HG03432 (cell line): Measurements from ENCODE around the gene RALB.
A peak's percentile ranks its signal among the peaks of the same experiment; 100 is the strongest.

Source experiments
- ATAC-seq: cut with Tn5 transposase; IDR thresholded peaks from one replicate; pipeline ENCODE4 v1.9.1; 2021; ENCODE audit warnings: mild to moderate bottlenecking, moderate library complexity; ENCODE audit not compliant: unreplicated experiment

Gene RALB

DNA sequence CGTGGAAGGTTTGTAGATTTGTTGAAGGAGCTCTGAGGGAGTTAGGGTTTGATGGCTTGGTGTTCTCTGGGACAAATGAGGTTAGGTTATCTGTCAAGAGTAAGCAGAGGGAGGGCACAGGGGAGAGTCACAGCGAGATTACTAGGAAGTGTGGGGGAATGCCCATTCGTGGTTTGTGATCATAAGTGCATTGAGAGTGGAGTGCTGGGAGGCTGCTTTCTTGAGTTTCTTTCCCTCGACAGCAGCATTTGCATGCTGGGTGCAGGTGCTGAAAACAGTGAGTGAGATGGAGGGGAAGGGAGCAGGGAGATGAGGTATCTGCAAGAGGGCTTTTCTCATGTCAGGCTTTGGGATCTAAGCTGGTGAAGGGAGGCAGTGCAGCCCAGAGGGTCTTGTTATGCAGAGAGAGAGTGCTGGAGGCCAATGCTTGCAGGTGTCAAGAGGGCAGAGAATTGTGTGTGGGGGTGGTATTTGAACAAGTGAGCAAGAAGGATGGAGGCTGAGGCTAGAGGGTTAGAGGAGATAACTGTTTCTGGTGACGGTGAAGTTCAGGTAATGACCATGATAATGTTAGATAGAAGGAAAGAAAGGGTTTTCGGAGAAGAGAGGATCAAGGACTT lies 8.8 kb downstream of the RALB start:
- peak; percentile 88 for ATAC-seq

DNA sequence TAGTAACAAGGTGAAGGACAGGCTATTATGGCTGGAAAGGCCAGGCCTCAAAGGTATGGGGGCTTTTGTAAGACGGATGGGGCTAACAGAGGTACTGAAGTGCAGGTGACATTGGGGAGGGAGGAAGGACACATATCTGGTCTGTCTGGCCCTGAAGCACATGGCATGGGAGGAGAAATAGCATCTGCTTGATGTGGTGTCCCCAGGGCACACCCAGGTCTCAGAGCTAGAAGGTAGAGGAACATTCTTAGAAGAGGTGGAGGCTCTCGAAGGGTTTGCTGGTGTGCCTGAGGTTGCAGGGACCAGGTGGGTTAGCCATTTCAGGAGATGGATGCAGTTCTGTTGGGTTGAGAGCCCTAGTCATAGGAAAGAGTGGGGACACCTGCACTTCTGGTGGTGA lies 9.5 kb downstream of the RALB start:
- ATAC-seq, result no peak

DNA sequence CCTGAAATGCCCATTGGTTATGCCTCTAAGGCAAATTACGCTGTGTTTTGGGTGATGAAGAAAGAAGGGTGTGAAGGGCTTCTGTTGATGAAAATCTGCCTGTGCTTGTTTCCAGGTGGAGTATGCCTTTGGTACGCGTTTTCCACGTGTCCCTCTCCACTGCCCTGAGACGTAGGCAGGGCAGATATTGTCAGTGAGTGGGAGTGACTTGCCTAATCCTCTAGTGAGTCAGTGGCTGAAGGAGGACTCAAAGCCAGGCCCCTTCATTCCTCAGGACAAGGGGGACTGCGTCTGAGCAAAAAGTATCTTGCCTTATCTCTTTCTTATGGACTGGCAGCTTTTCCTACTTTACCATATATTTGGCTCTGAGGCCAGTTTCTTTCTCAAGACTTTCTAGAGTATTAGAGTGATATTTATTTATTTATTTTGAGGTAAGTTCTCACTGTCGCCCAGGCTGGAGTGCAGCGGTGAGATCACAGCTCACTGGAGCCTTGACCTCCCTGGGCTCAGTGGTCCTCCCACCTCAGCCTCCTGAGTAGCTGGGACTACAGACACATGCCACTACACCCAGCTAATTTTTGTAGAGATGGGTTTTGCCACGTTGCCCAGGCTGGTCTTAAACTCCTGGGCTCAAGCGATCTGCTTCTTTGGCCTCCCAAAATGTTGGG lies 10.2 kb downstream of the RALB start:
- no peak for ATAC-seq

DNA sequence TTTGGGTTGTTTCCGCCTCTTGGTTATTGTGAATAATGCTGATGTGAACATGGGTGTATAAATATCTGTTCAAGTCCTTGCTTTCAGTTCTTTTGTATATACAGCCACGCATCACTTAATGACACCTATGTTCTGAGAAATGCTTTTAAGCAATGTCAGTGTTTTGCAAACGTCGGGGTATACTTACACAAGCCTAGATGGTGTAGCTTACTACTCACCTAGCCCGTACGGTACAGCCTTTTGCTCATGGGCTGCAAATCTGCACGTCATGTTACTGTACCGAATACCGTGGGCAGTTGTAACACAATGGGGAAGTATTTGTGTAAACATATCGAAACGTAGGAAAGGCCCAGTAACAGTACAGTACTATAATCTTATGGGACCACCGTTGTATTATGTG lies 12.4 kb downstream of the RALB start:
- peak; percentile 51 for ATAC-seq

DNA sequence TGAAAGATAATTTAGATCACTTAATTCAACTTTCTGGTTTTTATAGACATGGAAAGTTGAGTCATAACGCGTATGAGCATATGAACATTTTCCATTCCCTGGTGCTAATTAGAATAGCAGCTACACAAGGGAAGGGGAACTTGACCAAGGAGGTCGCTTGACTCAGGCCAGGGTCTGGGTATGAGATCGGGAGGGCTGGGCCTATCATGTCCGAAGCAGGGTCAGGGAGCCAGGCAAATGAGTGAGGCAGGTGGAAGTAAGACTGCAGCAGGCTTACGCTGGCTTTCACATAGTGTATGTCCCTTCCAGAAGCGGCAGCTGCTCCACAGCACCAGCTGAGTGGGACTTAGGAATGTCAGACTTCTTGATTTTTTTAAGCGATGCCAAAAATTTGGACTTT lies 14.7 kb downstream of the RALB start:
- ATAC-seq, result no peak

DNA sequence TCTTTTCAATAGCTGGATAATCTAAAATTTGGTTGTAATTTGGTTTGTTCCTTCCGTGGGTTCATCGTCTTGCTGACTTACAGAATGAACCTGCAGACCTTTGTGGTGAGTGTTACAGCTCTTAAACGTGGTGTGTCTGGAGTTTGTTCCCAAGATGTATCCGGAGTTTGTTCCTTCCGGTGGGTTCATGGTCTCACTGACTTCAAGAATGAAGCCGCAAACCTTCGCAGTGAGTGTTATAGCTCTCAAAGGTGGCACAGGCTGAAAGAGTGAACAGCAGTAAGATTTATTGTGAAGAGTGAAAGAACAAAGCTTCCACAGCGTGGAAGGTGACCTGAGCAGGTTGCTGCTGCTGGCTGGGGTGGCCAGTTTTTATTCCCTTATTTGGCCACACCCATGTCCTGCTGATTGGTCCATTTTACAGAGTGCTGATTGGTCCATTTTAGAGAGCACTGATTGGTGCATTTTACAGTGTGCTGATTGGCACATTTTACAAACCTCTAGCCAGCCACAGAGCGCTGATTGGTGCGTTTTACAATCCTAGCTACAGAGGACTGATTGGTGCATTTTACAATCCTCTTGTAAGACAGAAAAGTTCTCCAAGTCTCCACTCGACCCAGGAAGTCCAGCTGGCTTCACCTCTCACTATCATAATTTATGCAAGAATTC lies 16.6 kb downstream of the RALB start:
- no peak for ATAC-seq

DNA sequence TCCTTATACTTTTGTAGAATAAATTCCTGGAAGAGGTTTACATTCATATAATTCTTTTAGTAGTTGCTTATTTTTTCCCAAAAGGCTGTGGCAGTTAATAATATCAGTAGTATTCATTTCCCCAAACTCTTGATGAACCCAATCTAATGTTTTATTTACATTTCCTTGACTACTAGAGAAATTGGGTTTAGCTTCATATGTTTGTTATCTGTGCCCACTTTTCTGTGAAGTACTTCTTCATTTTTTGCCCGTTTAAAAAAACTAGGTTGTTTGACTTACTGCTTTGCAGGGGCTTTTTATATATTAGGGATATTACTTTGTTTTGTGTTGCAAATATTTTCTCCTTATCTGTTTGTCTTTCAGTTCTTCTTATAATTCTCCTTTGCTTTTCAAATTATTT lies 17.2 kb downstream of the RALB start:
- ATAC-seq, result no peak

DNA sequence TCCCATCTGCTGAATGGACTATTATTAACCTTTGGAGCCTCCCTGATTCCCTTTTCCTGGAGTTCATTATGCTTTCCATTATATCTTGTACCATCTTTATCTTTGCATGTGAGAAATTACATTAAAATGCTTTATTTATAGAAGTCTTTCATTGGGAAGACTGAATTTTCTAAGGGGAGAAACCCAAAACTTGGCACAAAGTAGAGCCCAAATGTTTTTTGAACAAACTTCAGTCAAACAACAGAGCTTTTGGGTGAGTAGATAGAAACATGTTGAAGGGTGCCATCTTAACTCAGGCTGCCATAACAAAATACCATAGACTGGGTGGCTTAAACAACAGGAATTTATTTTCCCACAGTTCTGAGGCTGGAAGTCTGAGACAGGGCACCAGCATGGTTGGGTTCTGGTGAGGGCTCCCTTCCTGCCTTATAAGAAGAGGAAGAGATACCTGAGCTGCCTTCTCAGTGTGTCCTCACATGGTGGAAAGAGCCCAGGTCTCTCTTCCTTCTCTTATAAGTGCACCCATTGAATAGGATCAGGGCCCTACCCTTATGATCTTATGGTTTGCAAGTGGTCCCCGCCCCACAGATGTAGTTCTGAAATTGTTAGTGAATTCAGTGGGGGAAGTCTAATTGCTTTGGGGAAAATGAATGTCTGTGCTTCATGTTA lies 19.2 kb downstream of the RALB start:
- ATAC-seq, result no peak

DNA sequence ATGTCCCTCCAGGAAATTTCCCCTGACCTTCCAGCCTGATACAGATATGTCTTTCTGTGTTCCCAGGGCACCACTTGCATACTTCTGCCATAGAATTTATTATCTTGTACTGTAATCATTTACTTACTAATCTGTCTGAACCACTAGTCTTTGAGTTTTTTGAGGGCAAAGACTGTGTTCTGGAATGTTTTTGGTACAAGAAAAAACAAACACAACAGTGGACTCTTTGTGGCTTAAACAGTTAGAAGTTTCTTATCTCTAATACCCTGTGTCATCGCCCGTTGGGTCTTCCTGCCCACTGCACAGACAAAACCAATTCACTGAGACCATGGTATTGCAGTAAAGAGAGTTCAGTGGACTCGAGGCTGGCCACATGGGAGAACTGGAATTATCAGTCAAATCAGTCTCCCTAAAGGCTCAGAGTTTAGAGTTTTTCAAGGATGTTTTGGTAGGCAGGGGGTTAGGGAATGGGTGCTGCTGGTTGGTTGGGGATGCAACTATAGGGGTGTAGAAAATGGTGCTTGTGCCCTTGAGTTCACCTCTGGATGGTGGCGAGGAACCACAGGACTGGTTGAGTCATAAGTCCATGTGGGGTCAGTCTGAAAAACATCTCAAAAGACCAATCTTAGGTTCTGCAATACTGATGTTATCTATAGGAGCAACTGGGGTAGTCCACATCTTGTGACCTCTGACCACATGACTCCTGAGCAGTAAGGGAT lies 20.3 kb downstream of the RALB start:
- ATAC-seq, result no peak

DNA sequence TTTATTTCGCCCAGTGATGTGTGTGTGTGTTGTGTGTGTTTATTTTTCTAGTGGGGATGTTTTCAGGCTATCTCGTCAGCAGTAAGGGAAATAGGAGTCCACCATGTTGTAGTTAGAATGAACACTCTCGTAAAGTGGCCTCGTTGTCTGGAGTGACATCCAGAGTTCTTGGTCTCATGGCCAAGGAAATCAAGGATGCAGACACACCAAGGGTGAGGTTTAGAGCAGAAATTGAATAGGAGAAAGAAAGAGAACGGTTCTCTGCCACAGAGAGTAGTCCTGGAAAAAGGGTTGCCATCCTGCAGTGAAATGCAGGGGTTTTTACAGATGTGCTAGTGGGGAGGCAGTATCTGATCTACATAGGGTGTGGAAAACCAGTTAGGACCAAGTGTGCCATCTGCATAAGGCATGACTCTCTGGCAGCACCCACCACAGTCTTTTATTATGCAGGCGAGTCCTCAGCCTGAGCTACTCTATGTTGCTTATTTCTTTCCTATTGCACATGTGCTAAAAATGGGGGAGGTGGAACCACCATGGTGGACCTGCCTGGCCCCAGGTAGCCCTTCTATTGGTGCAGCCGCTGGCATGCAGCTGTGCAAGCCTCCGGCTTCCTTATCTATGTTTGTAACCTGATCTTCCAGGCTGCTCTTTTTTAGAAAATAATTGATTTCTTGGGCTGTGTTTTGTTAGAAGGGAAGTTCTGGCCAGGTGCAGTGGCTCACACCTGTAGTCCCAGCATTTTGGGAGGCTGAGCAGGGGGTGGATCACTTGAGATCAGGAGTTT lies 23.2 kb downstream of the RALB start:
- no peak for ATAC-seq

DNA sequence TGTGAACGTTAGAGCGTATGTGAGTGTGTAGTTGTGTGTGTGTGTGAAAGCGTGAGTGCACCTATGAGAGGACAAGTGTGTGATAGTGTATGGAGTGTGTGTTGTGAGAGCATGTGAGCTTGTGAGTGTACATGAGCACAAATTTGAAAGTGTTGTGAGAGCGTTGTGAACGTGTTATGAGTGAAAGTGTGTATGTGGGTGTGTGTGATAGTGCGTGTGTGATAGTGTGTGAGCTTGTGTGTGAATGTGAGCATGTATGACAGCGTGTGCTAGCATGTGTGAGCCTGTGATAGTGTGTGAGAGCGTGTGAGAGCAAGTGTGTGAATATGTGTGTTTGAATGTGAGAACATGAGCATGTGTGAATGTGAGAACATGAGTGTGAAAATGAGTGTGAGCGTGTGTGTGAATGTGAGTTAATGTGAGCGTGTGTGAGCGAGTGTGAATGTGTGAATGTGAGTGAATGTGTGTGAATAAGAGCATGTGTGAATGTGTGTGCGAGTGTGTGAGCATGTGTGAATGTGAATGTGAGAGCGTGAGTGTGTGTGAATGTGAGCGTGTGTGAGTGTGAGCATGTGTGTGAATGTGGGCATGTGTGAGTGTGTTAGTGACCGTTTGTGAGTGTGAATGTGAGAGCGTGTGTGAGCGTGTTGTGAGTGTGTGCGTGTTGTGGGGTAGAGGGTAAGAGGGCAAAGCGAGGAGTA lies 25.0 kb downstream of the RALB start:
- ATAC-seq, result no peak

DNA sequence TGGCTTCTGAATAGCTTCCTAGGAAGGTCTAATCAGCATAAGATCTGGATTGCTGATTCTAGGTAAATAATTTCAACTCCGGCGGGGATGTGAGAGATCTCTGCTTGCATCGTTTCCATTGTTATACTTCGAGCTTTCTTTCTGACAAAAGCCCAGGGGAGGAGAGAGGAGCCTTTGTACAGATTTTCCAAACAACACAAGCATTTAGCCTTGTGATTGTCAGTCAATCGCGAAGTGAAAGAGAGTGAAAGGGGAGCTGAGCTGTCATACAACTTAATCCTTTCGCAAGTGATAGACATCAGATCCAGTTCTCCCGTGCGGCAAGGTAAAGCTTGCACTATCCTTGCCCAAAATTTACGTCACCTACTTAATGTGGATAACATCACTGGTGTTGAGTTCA lies 26.2 kb downstream of the RALB start:
- ATAC-seq, result no peak

DNA sequence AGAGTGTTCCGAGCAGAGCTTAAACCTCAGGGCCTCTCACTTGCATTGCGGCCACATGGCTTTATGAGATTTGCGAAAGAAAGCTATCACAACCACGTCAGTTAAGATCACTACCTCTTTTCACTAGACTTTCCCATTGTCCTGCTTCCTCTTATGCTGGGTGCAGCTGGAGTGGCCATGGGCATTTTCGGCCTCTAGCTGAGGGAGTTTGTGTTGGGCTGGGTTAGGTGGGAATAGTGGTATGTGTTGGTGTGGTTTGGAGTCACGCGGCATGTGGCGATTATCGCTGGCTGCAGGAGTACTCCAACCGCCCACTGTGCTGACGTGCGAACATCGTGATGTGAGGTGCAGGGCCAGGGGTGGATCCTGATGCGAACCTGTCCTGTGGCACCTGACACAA lies 27.1 kb downstream of the RALB start:
- no peak for ATAC-seq

DNA sequence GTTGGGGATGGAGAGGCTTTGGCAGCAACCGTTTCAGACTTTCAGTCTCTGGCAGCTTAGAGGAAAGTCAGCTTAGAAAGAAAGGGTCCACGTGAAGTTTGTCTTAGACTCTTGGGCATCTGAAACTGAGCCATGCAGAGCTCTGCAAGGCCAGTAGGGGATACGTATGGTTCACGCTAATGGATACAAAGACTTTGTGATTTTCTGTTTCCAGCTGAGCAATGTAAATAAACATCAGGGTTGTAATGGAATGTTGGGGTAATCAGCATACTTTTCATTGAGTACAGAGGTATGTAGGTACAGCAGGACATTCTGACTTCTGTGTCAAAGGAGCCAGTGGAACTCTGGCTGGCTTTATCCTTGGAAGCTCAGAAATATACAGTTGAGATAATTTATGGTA lies 31.0 kb downstream of the RALB start:
- no peak for ATAC-seq

DNA sequence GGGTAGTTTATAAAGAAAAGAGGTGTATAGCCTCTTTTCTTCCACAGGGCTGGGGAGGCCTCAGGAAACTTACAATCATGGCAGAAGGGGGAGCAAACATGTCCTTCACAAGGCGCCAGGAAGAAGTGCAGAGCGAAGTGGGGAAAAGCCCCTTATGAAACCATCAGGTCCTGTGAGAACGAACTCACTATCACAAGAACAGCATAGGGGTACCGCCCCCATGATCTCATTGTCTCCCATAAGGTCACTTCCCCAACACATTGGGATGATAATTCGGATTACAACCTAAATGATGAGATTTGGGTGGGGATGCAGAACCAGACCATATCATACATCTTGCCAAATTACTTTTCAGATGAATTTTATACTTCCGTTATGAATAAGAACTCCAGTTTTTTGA lies 32.4 kb downstream of the RALB start:
- no peak for ATAC-seq

DNA sequence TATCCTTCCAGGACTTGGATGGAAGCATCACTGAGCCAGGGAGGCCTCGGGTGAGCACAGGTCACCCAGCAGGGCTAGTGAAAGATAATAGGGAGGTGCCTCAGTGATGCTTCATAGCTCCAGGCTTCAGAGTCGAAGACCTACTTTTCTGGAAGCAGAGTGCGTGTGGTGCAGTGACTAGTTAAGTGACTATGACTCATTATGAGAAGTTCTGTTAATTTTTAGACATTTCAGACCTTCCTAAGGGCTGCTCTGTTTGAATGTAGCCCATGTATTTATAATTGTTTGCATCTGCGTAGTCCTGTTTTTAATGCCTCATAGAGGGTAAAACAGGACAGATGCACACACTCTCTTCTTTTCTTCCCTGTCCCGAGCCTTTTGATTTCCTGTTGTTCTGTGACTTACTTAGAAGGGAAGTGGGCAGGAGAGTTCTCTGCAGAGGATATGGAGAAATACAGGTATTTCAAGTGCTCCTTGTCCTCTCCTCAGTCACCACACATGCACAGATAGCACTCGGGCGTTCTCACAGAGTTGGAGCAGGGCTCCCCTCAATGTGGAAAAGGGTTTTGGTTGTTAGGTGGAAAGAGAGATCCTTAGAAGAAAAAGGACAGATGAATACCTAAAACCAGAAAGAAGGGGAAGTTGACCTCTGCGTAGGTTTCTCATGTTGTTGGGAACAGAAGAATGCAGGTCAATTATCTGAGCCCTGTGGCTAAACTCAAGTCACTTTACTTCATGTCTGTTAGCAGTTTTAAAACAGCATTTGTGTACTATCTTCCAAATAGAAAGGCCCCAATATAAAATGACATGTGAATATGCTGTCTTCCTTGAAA lies 34.7 kb downstream of the RALB start:
- peak; percentile 99 for ATAC-seq

DNA sequence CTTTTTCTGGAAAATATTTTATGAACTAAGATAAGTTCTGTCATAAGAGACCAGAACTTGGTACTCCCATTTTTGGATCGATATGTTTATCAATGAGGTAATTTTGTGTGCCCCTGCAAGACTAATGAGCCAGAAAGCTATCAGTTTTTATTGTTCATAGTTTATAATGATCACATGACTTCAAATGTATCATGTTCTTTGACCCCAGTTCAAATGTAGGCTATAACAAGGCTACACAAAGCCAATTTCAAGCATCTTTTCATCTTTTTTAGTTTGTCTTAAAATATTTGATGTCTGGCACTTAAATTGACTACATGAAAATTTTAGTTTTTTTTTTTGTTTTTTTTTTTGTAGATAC lies 35.3 kb downstream of the RALB start:
- ATAC-seq, result no peak

DNA sequence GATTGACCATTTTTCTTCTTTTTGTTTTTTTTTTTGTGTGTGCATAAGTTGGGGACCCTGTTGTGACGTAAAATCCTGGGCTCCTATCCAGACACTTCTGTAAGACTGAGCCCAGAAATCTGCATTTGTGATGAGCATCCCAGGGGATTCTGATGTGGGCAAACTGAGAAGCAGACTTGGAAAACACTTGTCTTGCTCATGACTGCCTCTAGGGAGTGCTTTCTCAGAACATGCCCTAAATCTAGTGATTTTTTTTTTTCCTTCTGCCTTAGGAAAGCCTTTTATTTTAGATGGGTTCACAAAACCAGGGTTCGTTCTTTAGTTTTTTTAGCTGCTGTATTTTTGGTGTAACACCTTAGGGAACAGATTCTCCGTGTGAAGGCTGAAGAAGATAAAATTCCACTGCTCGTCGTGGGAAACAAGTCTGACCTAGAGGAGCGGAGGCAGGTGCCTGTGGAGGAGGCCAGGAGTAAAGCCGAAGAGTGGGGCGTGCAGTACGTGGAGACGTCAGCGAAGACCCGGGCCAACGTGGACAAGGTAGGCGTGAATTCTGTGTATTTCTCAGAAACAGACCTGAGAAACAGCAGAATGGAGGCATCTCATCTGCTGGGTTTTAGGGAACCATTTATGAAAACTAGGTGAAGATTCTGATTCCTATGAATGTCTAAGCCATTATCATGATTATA lies 36.7 kb downstream of the RALB start:
- no peak for ATAC-seq

DNA sequence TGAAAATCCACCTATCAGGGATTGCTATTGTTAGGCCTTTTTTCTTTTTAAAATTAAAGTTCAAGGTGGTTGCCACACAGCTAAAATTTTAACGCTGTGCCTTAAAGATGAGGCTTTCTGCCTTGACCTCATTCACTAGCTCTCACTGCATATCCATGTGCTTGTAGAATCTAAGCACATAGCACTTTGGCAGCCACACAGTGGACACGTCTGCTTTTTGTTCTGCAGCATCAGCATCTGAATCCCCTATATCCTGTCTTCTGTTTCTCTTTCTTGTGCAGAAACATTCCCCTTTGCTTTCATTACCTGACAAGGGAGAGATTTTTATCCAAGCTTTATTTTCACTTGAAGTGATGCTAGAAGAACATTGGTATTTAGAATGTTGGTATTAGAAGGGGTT lies 38.1 kb downstream of the RALB start:
- no peak for ATAC-seq
